NOMO-1 treated with DMSO at 0.1 percent for 48 hours (cell line): ENCODE data around the gene FKBP7.
"Not testable (repeated sequence)": the region's sequence is repeated elsewhere in the genome, so short reads cannot be mapped to it uniquely, and the experiment has no call there.

Experiments
- DNase-seq: peaks from one replicate; lab custom pipeline; 2025; ENCODE audit not compliant: unreplicated experiment; lab: John Stamatoyannopoulos, UW

Gene FKBP7

GRCh38 chr2:178450524-178450773, 28.0 kb downstream of the FKBP7 start:
- DNase-seq = peak; percentile 33

GRCh38 chr2:178449700-178450523, 28.5 kb downstream of the FKBP7 start:
- DNase-seq = no peak

- DNase-seq = no peak
These were observed 29.3 kb downstream of the FKBP7 start for GRCh38 chr2:178448968-178449661.

GRCh38 chr2:178441426-178441825, 37.0 kb downstream of the FKBP7 start:
- DNase-seq = no peak

- DNase-seq = no peak
These were observed 41.7 kb downstream of the FKBP7 start for GRCh38 chr2:178436662-178437061.

- no peak for DNase-seq
These were observed 49.1 kb downstream of the FKBP7 start for GRCh38 chr2:178429336-178429735.

GRCh38 chr2:178428396-178428806, 50.0 kb downstream of the FKBP7 start:
- no peak for DNase-seq

- DNase-seq = no peak
These were observed 50.9 kb downstream of the FKBP7 start for GRCh38 chr2:178427458-178427857.

DNA sequence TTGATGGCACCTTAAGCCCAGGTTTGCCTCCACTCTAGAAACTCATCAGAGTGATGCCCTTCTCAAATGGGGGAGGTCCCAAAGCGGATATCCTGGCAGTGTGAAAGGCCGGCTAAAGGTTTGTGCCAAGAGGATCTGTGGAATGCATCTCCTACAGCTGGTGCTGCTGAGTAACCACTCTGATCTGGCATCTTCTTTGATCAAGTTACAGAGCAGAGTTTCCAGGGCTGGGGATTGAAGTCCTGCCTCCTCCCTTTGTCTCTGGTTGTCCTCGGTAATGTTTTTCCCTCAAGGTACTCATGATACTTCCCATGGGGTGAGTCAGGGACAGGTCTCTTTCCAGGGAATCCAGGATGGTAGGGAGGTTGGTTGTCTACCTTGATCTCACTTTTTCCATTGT, 52.0 kb downstream of the FKBP7 start:
- no peak for DNase-seq

- DNase-seq = no peak
These were observed 53.1 kb downstream of the FKBP7 start for GRCh38 chr2:178425255-178425827.

- DNase-seq = not testable (repeated sequence)
These were observed 54.7 kb downstream of the FKBP7 start for GRCh38 chr2:178423746-178424145.

- DNase-seq = no peak
These were observed 56.3 kb downstream of the FKBP7 start for GRCh38 chr2:178422097-178422496.

DNA sequence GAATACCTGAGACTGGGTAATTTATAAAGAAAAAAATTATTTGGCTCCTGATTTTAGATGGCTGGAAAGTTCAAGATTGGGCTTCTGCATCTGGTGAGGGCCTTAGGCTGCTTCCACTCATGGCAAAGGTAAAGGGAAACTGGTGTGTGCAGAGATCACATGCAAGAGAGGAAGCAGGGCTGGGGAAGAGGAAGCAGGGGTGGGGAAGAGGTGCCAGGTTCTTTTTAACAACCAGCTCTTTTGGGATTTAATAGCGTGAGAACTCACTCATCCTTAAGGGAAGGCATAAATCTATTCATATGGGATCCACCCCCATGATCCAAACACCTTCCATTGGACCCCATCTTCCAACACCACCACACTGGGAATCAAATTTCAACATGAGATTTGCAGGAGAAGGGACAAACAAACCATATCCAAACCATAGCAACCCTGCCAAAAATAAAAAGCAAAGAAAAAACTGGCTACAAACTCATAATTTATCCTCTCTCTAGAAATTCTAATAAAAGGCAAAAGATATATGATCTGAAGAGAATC, 57.9 kb downstream of the FKBP7 start:
- DNase-seq = peak; percentile 9

GRCh38 chr2:178419123-178419522, 59.3 kb downstream of the FKBP7 start:
- DNase-seq = peak; percentile 8

- DNase-seq = peak; percentile 9
These were observed 60.0 kb downstream of the FKBP7 start for GRCh38 chr2:178418426-178418825.

DNA sequence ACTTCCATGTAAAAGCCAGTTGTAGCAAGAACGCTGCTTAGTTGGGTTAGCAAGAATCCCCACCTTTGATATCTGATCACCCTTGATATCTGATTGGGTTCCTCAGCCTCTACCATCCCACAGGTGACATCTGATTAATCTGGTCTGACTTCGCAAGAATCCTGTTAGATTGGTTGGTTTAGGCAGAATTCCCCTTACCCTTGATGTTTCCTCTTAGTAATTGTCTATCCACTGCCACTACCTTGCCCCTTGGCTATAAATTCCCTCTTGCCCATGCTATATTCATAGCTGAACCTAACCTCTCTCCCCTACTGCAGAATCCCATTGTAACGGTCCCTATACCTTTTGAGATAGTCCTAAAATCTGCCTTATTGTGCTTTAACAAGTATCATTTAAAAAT, 60.5 kb downstream of the FKBP7 start:
- DNase-seq = no peak

DNA sequence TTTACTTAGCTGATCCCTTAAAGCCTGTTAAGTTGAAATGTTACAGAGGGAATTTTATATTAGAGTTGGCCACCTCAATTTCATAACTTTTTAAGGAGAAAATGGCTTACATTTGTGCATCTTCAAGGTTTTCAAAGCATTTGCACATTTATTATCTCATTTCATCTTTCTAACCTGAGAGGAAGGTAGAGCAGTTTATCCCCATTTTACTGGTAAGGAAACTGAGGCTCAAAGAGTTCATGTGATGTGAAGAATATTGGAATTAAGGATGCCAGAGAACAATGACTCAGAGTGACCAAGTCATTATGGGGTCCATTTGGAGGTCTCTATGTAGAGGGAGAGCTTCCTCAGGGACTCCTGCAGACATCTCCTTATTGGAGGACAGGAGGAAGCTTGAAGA, 62.4 kb downstream of the FKBP7 start:
- DNase-seq = no peak

DNA sequence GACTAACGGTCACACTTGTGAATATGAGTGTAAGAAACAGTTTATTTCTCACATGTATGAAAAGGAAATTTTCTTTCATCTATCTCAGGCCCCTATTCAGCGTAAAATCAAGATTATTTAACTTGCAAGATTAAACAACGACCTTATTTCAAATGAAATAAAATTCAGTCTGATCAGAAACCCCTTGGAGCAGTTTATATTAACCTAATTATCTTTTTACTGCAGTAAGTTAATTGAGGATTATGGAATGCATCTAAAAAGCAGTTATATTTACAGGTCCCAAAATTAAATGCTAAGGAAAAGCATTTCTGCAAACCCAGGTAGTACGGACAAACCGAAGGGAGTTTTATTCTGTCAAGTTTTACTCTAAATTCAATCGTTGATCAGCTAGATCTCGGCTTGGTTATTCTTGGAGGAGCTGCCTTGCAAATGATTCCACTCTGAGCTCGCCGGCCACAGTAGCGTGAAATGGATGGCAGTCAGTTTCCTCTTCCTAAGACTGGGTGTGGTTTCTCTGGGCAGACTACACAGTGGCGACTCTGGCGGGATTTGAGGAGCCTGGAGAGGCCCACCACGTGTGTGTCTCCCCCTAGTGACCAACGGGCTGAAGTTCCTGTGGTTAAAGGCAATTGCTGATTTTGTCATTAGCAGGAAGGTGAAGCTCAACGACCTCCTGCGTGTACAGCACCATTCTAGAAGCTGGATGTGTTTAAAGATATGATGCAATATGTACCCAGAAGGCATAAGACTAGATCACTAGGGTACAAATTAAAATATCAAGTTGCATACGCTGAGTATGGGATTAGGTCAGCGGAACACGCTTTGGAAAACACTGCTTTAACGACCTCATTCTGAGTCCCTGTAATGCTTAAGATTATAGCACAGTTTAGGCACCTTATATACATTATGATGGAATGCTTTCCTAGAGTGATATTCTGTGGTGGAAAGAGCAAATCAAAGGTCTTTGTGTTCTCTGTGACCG, 63.8 kb downstream of the FKBP7 start:
- DNase-seq = peak; percentile 97
